TTC549 (cell line): ENCODE measurements around the gene ACSL5.

Experiments used
- FAIRE-seq: peaks from 2 replicates; lab custom pipeline; 2012; peaks lifted over from hg19 to GRCh38; lab: Jason Lieb, UNC

Gene ACSL5

GRCh38 chr10:112373912-112374338 is at the start of gene ACSL5:
TSS of gene ACSL5 (plus strand) at chr10:112374116. CDS start at chr10:112394947, 20,831 bp downstream.
- no peak for FAIRE-seq

GRCh38 chr10:112327678-112328077 is 46.2 kb upstream of the ACSL5 start:
- FAIRE-seq = no peak

GRCh38 chr10:112330162-112330561 is 43.8 kb upstream of the ACSL5 start:
- no peak for FAIRE-seq

GRCh38 chr10:112330607-112331160 is 43.2 kb upstream of the ACSL5 start:
- no peak for FAIRE-seq

GRCh38 chr10:112332022-112332421 is 41.9 kb upstream of the ACSL5 start:
- FAIRE-seq = no peak

GRCh38 chr10:112332509-112333228 is 41.2 kb upstream of the ACSL5 start:
- FAIRE-seq = no peak

- FAIRE-seq = no peak
Measured at GRCh38 chr10:112333452-112333851, 40.5 kb upstream of the ACSL5 start.

- no peak for FAIRE-seq
Measured at GRCh38 chr10:112335111-112335867, 38.6 kb upstream of the ACSL5 start.

- no peak for FAIRE-seq
Measured at GRCh38 chr10:112335868-112336265, 38.0 kb upstream of the ACSL5 start.

GRCh38 chr10:112336556-112337201 is 37.2 kb upstream of the ACSL5 start:
- no peak for FAIRE-seq

- FAIRE-seq = no peak
Measured at GRCh38 chr10:112338957-112339356, 35.0 kb upstream of the ACSL5 start.

- FAIRE-seq = no peak
Measured at GRCh38 chr10:112340601-112341000, 33.3 kb upstream of the ACSL5 start.

- FAIRE-seq = no peak
Measured at GRCh38 chr10:112343056-112343806, 30.7 kb upstream of the ACSL5 start.

- no peak for FAIRE-seq
Measured at GRCh38 chr10:112344261-112344660, 29.7 kb upstream of the ACSL5 start.

- no peak for FAIRE-seq
Measured at GRCh38 chr10:112345202-112345601, 28.7 kb upstream of the ACSL5 start.

GRCh38 chr10:112345743-112346142 is 28.2 kb upstream of the ACSL5 start:
- FAIRE-seq = no peak

- FAIRE-seq = no peak
Measured at GRCh38 chr10:112346774-112347173, 27.1 kb upstream of the ACSL5 start.

GRCh38 chr10:112347709-112348671 is 25.9 kb upstream of the ACSL5 start:
- FAIRE-seq = no peak

GRCh38 chr10:112348759-112349158 is 25.2 kb upstream of the ACSL5 start:
- FAIRE-seq = no peak

GRCh38 chr10:112349521-112350085 is 24.3 kb upstream of the ACSL5 start:
- FAIRE-seq = no peak

- no peak for FAIRE-seq
Measured at GRCh38 chr10:112351146-112351545, 22.8 kb upstream of the ACSL5 start.
